Measurements from ENCODE around the gene SEMA6B. TPM values are rescaled to one million over a fixed set of nuclear protein-coding genes. Genes with fewer than 3 reads are reported as not detected.

The SEMA6B gene
- total RNA-seq, 1 experiment from 2014 or later: 38.4 TPM

DNA sequence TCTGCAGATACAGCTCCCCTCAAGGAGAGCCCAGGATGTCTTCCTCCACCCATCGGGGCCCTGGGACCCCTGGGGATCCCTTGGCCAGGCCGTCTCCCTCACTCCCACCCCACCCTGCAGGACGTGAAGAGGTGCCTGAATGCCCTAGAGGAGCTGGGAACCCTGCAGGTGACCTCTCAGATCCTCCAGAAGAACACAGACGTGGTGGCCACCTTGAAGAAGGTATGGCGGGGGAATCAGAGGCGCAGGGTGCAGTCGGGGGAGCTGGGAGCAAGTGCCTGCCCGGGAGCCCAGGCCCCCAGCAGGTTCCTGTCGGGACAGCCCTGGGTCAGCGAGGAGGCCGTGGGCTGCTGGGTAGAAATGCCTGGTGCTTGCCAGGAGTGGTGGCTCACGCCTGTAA, 60.8 kb downstream of the SEMA6B start:
- no peak overlapping the region for H3K56ac ChIP-seq (ENCODE audit: insufficient read length, low read depth, low read length)
- no CpG with 5 or more reads among the region's 12 CpGs for WGBS (ENCODE audit: extremely low coverage, insufficient read length, low lambda C conversion rate)
- Mint-ChIP-seq H3K4me1 (no peaks in the 10 kb centered on the region), H3K9me3 (no peaks in the 10 kb centered on the region), H3K36me3 (ENCODE audit: insufficient read depth in 1 of 3, low read depth in 3 of 3) (peaks cover 18 to 59% (median 51%) of the 10 kb centered on the region in 3 experiments; a peak in 6 of 7 replicates), H3K27ac (no peak overlapping the region), H3K27me3 (ENCODE audit: low read depth) (no peaks in the 10 kb centered on the region), H3K4me3 (no peak overlapping the region)
- no peak overlapping the region for H2BK5ac ChIP-seq (ENCODE audit: insufficient read length, low read length)
- H3K23ac ChIP-seq (ENCODE audit: insufficient read length, low read depth, low read length): no peak overlapping the region
- no peaks in the 10 kb centered on the region for H3K4me1 ChIP-seq (ENCODE audit: insufficient read depth, low read length)
- H3K4ac ChIP-seq (ENCODE audit: low read depth, low read length): no peak overlapping the region
- no peak overlapping the region for H3K27ac ChIP-seq (ENCODE audit: insufficient read length, low read depth, low read length)
- no peaks in the 10 kb centered on the region for H3K9me3 ChIP-seq (ENCODE audit: control insufficient read depth, low read depth, low read length)
- H3K14ac ChIP-seq (ENCODE audit: insufficient read depth, low read length): no peak overlapping the region
- no peaks in the 10 kb centered on the region for H3K79me2 ChIP-seq (ENCODE audit: insufficient read depth, low read length)
- H4K20me1 ChIP-seq (ENCODE audit: control insufficient read depth, insufficient read depth, insufficient read length): no peaks in the 10 kb centered on the region
- H2AFZ ChIP-seq (ENCODE audit: low read length): no peak overlapping the region
- no peak overlapping the region for H2BK15ac ChIP-seq (ENCODE audit: low read depth, low read length)
- H3K79me1 ChIP-seq (ENCODE audit: insufficient read depth, low read depth, low read length, poor library complexity, severe bottlenecking): no peaks in the 10 kb centered on the region
- no peak overlapping the region for H2BK120ac ChIP-seq (ENCODE audit: low read depth, low read length, poor library complexity, severe bottlenecking)
- DNase-seq: no peak
- TF ChIP-seq, protein P1, sequence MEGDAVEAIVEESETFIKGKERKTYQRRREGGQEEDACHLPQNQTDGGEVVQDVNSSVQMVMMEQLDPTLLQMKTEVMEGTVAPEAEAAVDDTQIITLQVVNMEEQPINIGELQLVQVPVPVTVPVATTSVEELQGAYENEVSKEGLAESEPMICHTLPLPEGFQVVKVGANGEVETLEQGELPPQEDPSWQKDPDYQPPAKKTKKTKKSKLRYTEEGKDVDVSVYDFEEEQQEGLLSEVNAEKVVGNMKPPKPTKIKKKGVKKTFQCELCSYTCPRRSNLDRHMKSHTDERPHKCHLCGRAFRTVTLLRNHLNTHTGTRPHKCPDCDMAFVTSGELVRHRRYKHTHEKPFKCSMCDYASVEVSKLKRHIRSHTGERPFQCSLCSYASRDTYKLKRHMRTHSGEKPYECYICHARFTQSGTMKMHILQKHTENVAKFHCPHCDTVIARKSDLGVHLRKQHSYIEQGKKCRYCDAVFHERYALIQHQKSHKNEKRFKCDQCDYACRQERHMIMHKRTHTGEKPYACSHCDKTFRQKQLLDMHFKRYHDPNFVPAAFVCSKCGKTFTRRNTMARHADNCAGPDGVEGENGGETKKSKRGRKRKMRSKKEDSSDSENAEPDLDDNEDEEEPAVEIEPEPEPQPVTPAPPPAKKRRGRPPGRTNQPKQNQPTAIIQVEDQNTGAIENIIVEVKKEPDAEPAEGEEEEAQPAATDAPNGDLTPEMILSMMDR (conservative IDR thresholded peaks at IDR 0.05): no peak
- no peak overlapping the region for H3T11ph ChIP-seq (ENCODE audit: low read length)
- H2AK5ac ChIP-seq (ENCODE audit: insufficient read length, low read length): no peak overlapping the region
- H4K8ac ChIP-seq (replicated peaks; ENCODE audit: insufficient read length, low read depth, low read length): no peak overlapping the region
- H2BK20ac ChIP-seq (ENCODE audit: low read depth, low read length, poor library complexity, severe bottlenecking): no peak overlapping the region
- H4K5ac ChIP-seq (ENCODE audit: insufficient read length, low read depth, low read length): no peak overlapping the region
- no peaks in the 10 kb centered on the region for H3K23me2 ChIP-seq (ENCODE audit: insufficient read length, low read depth, low read length, poor library complexity, severe bottlenecking)
- H3K9ac ChIP-seq (ENCODE audit: extremely low read depth, insufficient read length, low read length): no peak overlapping the region
- no peak overlapping the region for H3K18ac ChIP-seq (ENCODE audit: insufficient read length, low read depth, low read length)
- no peak overlapping the region for H4K91ac ChIP-seq (ENCODE audit: insufficient read length, low read depth, low read length)
- no peak overlapping the region for H2BK12ac ChIP-seq (ENCODE audit: insufficient read length, low read depth, low read length)
- no peak overlapping the region for H3K4me2 ChIP-seq (ENCODE audit: insufficient read depth, insufficient read length, low read length)
- H3K27me3 ChIP-seq (ENCODE audit: insufficient read depth, low read length): no peaks in the 10 kb centered on the region

Measured in H9 (cell line).